Measurements from ENCODE around the gene STAG1. TPM values are rescaled to one million over a fixed set of nuclear protein-coding genes. Genes with fewer than 3 reads are reported as not detected.

The STAG1 gene
- total and polyA plus RNA-seq, 12 donors, result 7.5 to 39.8 (median 24.6) TPM

DNA sequence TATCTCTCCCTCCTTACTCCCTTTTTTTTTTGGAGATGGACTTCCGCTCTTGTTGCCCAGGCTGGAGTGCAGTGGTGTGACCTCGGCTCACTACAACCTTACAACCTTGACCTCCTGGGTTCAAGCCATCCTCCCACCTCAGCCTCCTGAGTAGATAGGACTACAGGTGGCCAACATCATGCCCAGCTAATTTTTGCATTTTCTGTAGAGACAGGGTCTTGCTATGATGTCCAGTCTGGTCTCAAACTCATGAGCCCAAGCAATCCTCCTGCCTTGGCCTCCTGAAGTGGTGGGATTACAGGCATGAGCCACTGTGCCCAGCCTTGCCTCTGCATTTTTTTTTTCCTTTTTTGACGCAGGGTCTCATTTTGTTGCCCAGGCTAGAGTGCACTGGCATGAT, 17.1 kb downstream of the STAG1 start:
- no peaks in the 10 kb centered on the region for H3K9me3 ChIP-seq (replicated peaks in 1 of 3)
- H3K36me3 ChIP-seq (replicated peaks in 1 of 2), result no peaks in the 10 kb centered on the region
- TF ChIP-seq, protein P1, sequence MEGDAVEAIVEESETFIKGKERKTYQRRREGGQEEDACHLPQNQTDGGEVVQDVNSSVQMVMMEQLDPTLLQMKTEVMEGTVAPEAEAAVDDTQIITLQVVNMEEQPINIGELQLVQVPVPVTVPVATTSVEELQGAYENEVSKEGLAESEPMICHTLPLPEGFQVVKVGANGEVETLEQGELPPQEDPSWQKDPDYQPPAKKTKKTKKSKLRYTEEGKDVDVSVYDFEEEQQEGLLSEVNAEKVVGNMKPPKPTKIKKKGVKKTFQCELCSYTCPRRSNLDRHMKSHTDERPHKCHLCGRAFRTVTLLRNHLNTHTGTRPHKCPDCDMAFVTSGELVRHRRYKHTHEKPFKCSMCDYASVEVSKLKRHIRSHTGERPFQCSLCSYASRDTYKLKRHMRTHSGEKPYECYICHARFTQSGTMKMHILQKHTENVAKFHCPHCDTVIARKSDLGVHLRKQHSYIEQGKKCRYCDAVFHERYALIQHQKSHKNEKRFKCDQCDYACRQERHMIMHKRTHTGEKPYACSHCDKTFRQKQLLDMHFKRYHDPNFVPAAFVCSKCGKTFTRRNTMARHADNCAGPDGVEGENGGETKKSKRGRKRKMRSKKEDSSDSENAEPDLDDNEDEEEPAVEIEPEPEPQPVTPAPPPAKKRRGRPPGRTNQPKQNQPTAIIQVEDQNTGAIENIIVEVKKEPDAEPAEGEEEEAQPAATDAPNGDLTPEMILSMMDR (IDR thresholded peaks at IDR 0.05), result no peak
- TF ChIP-seq POLR2A (IDR thresholded peaks at IDR 0.05), result no peak
- intact Hi-C loops (cut with DNase I), result no loop called here
- DNase-seq, result no peak
- H3K27me3 ChIP-seq, result no peaks in the 10 kb centered on the region
- no peak overlapping the region for H3K27ac ChIP-seq
- H3K4me1 ChIP-seq (replicated peaks in 1 of 2), result peaks cover 0 to 18% of the 10 kb centered on the region in 2 donors
- no peak overlapping the region for H3K4me3 ChIP-seq
- 82 to 94% (median 90%) methylated on average over 3 of the region's 3 CpGs for WGBS, 4 donors

DNA sequence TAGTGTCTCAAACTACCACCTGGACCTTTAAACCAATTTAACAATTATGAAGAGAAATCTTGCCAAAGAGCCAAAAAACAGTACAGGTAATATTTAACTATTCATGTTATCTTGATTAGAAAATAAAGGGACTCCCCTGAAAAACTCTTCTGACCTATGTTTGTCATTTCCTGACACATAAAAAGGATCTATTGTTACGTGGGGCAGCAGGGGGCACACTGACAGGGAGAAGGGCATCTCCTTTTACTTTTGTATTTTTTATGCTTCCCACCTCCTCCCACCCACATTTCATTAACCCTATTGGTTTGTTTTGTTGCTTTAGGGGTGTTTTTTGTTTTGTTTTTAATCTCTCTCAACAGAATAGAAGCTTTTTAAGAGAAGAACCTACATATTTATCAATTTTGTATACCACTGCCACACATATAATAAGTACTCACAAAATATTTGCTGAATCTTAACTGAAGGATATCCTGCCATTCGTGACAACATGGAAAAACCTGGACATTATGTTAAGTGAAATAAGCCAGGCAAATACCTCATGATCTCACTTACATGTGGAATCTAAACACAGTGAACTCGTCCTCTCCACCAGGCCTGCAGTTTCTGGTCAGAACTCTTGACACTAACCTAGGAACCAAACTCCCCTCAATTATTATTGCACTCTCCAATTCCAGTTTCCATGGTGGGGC, 17.7 kb downstream of the STAG1 start:
- H3K4me1 ChIP-seq (replicated peaks in 1 of 2), result peaks cover 0 to 18% of the 10 kb centered on the region in 2 donors
- H3K27ac ChIP-seq, result no peak overlapping the region
- intact Hi-C loops (cut with DNase I), result no loop called here
- H3K4me3 ChIP-seq, result no peak overlapping the region
- H3K36me3 ChIP-seq (replicated peaks in 1 of 2), result no peaks in the 10 kb centered on the region
- no peak for DNase-seq
- 71 to 80% (median 76%) methylated on average over 3 of the region's 3 CpGs for WGBS, 4 donors
- H3K9me3 ChIP-seq (replicated peaks in 1 of 3), result no peaks in the 10 kb centered on the region
- TF ChIP-seq POLR2A (IDR thresholded peaks at IDR 0.05), result no peak
- TF ChIP-seq, protein P1 (IDR thresholded peaks at IDR 0.05), result no peak
- no peaks in the 10 kb centered on the region for H3K27me3 ChIP-seq

GRCh38 chr3:136733317-136733833, 18.8 kb downstream of the STAG1 start:
- Histone ChIP-seq H3K36me3 (replicated peaks in 1 of 2) (no peaks in the 10 kb centered on the region), H3K4me3 (no peak overlapping the region), H3K4me1 (replicated peaks in 1 of 2) (peaks cover 0 to 30% of the 10 kb centered on the region in 2 donors), H3K27me3 (no peaks in the 10 kb centered on the region), H3K9me3 (replicated peaks in 1 of 3) (no peaks in the 10 kb centered on the region), H3K27ac (no peak overlapping the region)
- DNase-seq, result no peak
- WGBS, 4 donors, result 92 to 96% (median 95%) methylated on average over 5 of the region's 5 CpGs
- intact Hi-C loops (cut with DNase I), result no loop called here
- no peak for TF ChIP-seq POLR2A (IDR thresholded peaks at IDR 0.05)
- TF ChIP-seq, protein P1 (IDR thresholded peaks at IDR 0.05), result no peak

GRCh38 chr3:136731274-136731884, 20.8 kb downstream of the STAG1 start:
- 65 to 91% (median 80%) methylated on average over 4 of the region's 4 CpGs for WGBS, 4 donors
- no peak overlapping the region for H3K27ac ChIP-seq
- TF ChIP-seq, protein P1 (IDR thresholded peaks at IDR 0.05), result no peak
- no peak for TF ChIP-seq POLR2A (IDR thresholded peaks at IDR 0.05)

More at GRCh38 chr3:136731274-136731884, 20.8 kb downstream of the STAG1 start:
- Histone ChIP-seq H3K9me3 (replicated peaks in 1 of 3) (no peaks in the 10 kb centered on the region), H3K4me1 (replicated peaks in 1 of 2) (peaks cover 0 to 33% of the 10 kb centered on the region in 2 donors), H3K27me3 (no peaks in the 10 kb centered on the region), H3K4me3 (no peak overlapping the region), H3K36me3 (replicated peaks in 1 of 2) (no peaks in the 10 kb centered on the region)
- intact Hi-C loops (cut with DNase I), result no loop called here
- no peak for DNase-seq
